ENCODE measurements around the gene COL8A2.

The COL8A2 gene

DNA sequence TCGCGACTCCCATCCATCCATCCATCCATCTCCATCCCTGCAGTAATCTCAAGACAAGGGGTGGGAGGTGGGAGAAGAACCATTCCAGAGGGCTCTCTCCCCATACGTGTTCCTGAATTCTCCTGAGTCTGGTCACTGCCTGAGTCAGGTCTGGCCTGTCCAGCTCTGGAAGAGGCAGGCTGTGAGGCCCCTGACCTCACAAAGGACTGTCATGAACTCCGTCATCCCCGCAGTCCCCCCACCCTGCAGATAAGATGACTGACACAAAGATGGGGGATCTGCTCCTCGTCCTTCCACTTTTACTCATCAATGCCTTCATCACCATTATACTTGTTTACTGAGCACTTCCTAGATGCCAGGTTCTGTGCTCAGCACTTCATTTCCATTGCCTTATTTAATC lies 29.3 kb upstream of the COL8A2 start:
- TF ChIP-seq SPI1 (IDR thresholded peaks at IDR 0.05; ENCODE audit: borderline replicate concordance, low read depth) (no peak), GABPA (IDR thresholded peaks at IDR 0.05; ENCODE audit: low read depth) (no peak)
- TF ChIP-seq, protein P1, sequence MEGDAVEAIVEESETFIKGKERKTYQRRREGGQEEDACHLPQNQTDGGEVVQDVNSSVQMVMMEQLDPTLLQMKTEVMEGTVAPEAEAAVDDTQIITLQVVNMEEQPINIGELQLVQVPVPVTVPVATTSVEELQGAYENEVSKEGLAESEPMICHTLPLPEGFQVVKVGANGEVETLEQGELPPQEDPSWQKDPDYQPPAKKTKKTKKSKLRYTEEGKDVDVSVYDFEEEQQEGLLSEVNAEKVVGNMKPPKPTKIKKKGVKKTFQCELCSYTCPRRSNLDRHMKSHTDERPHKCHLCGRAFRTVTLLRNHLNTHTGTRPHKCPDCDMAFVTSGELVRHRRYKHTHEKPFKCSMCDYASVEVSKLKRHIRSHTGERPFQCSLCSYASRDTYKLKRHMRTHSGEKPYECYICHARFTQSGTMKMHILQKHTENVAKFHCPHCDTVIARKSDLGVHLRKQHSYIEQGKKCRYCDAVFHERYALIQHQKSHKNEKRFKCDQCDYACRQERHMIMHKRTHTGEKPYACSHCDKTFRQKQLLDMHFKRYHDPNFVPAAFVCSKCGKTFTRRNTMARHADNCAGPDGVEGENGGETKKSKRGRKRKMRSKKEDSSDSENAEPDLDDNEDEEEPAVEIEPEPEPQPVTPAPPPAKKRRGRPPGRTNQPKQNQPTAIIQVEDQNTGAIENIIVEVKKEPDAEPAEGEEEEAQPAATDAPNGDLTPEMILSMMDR (IDR thresholded peaks at IDR 0.05; ENCODE audit: insufficient read depth, low read length) = no peak
- Histone ChIP-seq H3K27ac (replicated peaks) (no peak overlapping the region), H3K27me3 (ENCODE audit: insufficient read depth, poor library complexity, severe bottlenecking) (no peaks in the 10 kb centered on the region), H3K4me3 (replicated peaks; ENCODE audit: insufficient read depth, low read length) (no peak overlapping the region)
- no peak for DNase-seq (ENCODE audit: low read depth in 1 of 2, low spot score in 1 of 2)

DNA sequence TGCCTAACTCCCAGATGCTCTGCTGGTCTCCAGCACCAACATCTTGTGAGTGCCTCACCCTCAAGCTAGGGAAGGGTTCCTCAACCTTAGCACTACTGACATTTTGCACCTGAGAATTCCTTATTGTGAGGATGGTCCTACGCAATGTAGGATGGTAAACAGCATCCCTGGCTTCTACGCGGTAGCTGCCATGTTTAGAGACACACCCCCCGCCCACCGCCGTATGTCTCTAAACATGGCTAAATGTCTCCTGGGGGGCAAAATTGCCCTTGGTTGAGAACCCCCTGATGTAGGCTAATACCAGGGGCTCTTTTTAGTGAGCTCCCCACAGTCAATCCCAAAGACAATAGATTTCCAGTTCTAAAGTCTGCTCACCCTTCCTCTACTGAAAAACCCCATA lies 28.5 kb upstream of the COL8A2 start:
- H3K4me3 ChIP-seq (replicated peaks; ENCODE audit: insufficient read depth, low read length) = no peak overlapping the region
- no peak overlapping the region for H3K27ac ChIP-seq (replicated peaks)
- no peak for DNase-seq (ENCODE audit: low read depth in 1 of 2, low spot score in 1 of 2)
- TF ChIP-seq POLR2AphosphoS5 (IDR thresholded peaks at IDR 0.05; ENCODE audit: low read depth) = no peak
- TF ChIP-seq, protein P2, sequence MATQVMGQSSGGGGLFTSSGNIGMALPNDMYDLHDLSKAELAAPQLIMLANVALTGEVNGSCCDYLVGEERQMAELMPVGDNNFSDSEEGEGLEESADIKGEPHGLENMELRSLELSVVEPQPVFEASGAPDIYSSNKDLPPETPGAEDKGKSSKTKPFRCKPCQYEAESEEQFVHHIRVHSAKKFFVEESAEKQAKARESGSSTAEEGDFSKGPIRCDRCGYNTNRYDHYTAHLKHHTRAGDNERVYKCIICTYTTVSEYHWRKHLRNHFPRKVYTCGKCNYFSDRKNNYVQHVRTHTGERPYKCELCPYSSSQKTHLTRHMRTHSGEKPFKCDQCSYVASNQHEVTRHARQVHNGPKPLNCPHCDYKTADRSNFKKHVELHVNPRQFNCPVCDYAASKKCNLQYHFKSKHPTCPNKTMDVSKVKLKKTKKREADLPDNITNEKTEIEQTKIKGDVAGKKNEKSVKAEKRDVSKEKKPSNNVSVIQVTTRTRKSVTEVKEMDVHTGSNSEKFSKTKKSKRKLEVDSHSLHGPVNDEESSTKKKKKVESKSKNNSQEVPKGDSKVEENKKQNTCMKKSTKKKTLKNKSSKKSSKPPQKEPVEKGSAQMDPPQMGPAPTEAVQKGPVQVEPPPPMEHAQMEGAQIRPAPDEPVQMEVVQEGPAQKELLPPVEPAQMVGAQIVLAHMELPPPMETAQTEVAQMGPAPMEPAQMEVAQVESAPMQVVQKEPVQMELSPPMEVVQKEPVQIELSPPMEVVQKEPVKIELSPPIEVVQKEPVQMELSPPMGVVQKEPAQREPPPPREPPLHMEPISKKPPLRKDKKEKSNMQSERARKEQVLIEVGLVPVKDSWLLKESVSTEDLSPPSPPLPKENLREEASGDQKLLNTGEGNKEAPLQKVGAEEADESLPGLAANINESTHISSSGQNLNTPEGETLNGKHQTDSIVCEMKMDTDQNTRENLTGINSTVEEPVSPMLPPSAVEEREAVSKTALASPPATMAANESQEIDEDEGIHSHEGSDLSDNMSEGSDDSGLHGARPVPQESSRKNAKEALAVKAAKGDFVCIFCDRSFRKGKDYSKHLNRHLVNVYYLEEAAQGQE (IDR thresholded peaks at IDR 0.05; ENCODE audit: insufficient replicate concordance, low read depth) = no peak
- TF ChIP-seq GABPA (IDR thresholded peaks at IDR 0.05; ENCODE audit: low read depth) = no peak
- no peak for TF ChIP-seq SPI1 (IDR thresholded peaks at IDR 0.05; ENCODE audit: borderline replicate concordance, low read depth)
- TF ChIP-seq, protein P1 (IDR thresholded peaks at IDR 0.05; ENCODE audit: insufficient read depth, low read length) = no peak
- no peaks in the 10 kb centered on the region for H3K27me3 ChIP-seq (ENCODE audit: insufficient read depth, poor library complexity, severe bottlenecking)

DNA sequence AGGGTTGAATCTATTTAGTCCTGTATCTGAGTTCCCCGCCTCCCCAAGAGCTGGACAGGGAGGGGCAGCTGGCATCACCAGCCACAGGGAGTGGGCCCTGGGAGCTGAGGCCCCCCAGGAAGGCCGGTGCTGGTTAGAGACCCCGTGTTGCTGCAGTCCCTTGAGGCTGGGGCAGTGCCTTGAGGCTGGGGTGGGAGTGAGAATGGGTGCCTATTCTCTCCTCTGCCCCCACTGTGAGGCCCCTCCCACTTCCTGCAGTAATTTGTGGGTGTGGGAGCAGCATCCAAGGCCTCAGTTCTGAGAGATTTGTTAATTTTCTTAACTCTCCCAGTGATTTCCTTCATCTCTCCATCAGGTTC lies 26.8 kb upstream of the COL8A2 start:
- peak in 1 of 2 experiments; percentile 32 for DNase-seq (ENCODE audit: low read depth in 1 of 2, low spot score in 1 of 2)
- TF ChIP-seq GABPA (IDR thresholded peaks at IDR 0.05; ENCODE audit: low read depth) (no peak), POLR2AphosphoS5 (IDR thresholded peaks at IDR 0.05; ENCODE audit: low read depth) (no peak), SPI1 (IDR thresholded peaks at IDR 0.05; ENCODE audit: borderline replicate concordance, low read depth) (no peak)
- TF ChIP-seq, protein P2 (IDR thresholded peaks at IDR 0.05; ENCODE audit: insufficient replicate concordance, low read depth) = no peak
- TF ChIP-seq, protein P1 (IDR thresholded peaks at IDR 0.05; ENCODE audit: insufficient read depth, low read length) = no peak
- H3K27ac ChIP-seq (replicated peaks) = peak overlapping the region; percentile 70; the same call in 1 of the 2 replicates
- H3K27me3 ChIP-seq (ENCODE audit: insufficient read depth, poor library complexity, severe bottlenecking) = no peaks in the 10 kb centered on the region
- H3K4me3 ChIP-seq (replicated peaks; ENCODE audit: insufficient read depth, low read length) = no peak overlapping the region

DNA sequence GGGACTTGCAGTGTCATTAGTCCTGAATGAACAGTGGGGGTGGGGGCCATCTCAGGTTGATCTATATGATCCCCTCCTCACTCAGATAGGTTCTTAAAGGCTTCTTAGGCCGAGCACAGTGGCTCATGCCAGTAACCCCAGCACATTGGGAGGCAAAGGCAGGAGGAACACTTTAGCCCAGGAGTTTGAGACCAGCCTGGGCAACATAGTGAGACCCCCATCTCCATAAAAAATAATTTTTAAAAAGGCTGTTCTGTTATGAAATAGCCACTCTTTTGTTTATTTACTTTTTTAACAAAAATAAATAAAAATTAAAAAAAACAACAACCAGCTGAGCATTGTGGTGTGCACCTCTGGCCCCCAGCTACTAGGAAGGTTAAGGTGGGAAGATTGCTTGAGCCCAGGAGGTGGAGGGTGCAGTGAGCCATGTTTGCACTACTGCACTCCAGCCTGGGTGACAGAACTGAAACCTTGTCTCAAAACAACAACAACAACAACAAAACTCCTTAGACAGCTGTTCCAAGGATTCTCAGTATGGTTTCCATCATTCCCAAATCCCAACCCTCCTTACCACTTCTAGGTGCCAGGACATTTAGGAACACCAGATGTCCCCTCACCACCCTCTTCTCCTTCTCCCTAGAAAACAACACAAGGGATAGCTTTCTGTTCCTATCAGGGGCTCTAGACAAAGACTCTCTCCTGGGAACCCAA lies 26.3 kb upstream of the COL8A2 start:
- H3K4me3 ChIP-seq (replicated peaks; ENCODE audit: insufficient read depth, low read length) = no peak overlapping the region

More for the DNA sequence above, 26.3 kb upstream of the COL8A2 start:
- TF ChIP-seq GABPA (IDR thresholded peaks at IDR 0.05; ENCODE audit: low read depth) = no peak
- TF ChIP-seq POLR2AphosphoS5 (IDR thresholded peaks at IDR 0.05; ENCODE audit: low read depth) = no peak
- TF ChIP-seq, protein P1 (IDR thresholded peaks at IDR 0.05; ENCODE audit: insufficient read depth, low read length) = no peak
- TF ChIP-seq, protein P2 (IDR thresholded peaks at IDR 0.05; ENCODE audit: insufficient replicate concordance, low read depth) = no peak
- TF ChIP-seq SPI1 (IDR thresholded peaks at IDR 0.05; ENCODE audit: borderline replicate concordance, low read depth) = no peak
- peak overlapping the region; percentile 70 for H3K27ac ChIP-seq (replicated peaks)
- DNase-seq (ENCODE audit: low read depth in 1 of 2, low spot score in 1 of 2) = no peak
- no peaks in the 10 kb centered on the region for H3K27me3 ChIP-seq (ENCODE audit: insufficient read depth, poor library complexity, severe bottlenecking)
